Subcutaneous abdominal adipose tissue (tissue), 5 donors: ENCODE results near the gene TVP23B.
"Not testable (repeated sequence)": the region's sequence is repeated elsewhere in the genome, so short reads cannot be mapped to it uniquely, and the experiment has no call there.

ENCODE experiments used
- H3K27ac ChIP-seq: one replicate; pipeline ENCODE4 v1.7.0; 2013; ENCODE audit warnings: low read depth, mild to moderate bottlenecking, inconsistent platforms, low read length, moderate library complexity
- H3K27me3 ChIP-seq, 5 donors: one replicate each; pipeline ENCODE4 v1.7.0; 2013; ENCODE audit warnings: low read length in 5 of 5, inconsistent platforms in 1 of 5; ENCODE audit not compliant: control insufficient read depth in 5 of 5, insufficient read depth in 4 of 5
- H3K36me3 ChIP-seq, 5 donors: one replicate each; pipeline ENCODE4 v1.7.0; 2013; ENCODE audit warnings: low read length in 5 of 5; ENCODE audit not compliant: control insufficient read depth in 5 of 5, insufficient read depth in 5 of 5
- H3K4me1 ChIP-seq, 5 donors: one replicate each; pipeline ENCODE4 v1.7.0; 2013; ENCODE audit warnings: low read length in 5 of 5, mild to moderate bottlenecking in 3 of 5, moderate library complexity in 1 of 5; ENCODE audit not compliant: control insufficient read depth in 5 of 5, insufficient read depth in 5 of 5
- H3K4me3 ChIP-seq, 5 donors: one replicate each; pipeline ENCODE4 v1.7.0; 2013; ENCODE audit warnings: low read length in 5 of 5, low read depth in 1 of 5
- H3K9ac ChIP-seq, 5 donors: one replicate each; pipeline ENCODE4 v1.7.0; 2013; ENCODE audit warnings: low read length in 5 of 5, mild to moderate bottlenecking in 4 of 5, moderate library complexity in 3 of 5
- H3K9me3 ChIP-seq, 5 donors: one replicate each; pipeline ENCODE4 v1.7.0; 2013; ENCODE audit warnings: low read length in 5 of 5; ENCODE audit not compliant: control insufficient read depth in 5 of 5
- donor health status: healthy.
- donor health status: healthy.
- donor health status: healthy.
- donor health status: healthy.
- donor health status: healthy.

Gene TVP23B

DNA sequence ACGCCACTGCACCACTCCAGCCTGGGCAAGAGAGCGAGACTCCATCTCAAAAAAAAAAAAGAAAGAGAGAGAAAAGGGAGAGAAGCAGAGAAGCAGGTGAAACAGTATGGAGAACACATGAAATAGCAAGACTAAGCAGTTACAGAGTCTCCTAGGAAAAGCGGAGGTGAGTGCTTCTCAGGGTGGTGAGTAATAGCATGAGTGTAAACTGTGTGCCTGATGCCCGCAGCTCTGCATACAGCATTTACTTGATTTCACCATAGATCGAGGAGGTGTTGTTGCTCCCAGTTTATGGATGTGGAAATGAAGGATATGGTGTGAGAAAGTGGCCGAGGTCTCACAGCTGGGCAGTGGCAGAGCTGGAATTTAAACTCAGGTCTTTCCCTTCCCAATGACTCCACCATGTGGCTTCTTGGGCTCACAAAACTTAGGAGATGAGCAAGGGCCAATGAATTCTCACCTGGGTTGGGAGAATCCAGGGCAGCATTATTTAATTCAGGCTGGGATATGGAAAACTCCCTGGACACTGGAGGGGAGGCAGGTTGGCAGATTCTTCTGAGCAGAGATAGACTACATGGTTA, 27.1 kb upstream of the TVP23B start:
- H3K4me1 ChIP-seq, H3K36me3 ChIP-seq, H3K27me3 ChIP-seq, H3K27ac ChIP-seq, H3K4me3 ChIP-seq, H3K9me3 ChIP-seq, H3K9ac ChIP-seq: not testable (repeated sequence)

DNA sequence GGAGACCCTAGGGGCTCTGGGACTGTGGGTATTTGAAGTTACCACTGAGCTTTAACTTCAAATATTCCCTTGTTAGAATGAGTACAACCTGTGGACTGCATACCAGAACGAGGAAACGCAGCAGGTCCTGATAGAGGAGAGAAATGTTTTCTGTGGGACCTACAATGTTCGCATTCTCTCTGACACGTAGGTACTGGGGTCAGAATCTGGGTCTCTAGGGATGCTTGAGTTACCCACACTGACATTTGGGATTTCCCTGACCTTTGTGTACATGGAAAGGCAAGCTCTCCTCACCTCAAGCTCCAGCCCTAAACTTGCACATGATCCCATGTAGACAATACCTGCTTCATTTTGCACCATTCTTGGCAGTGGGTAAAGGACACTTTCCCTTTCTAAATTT, 25.0 kb upstream of the TVP23B start:
- H3K9ac ChIP-seq, H3K27me3 ChIP-seq, H3K4me3 ChIP-seq, H3K9me3 ChIP-seq, H3K27ac ChIP-seq, H3K36me3 ChIP-seq, H3K4me1 ChIP-seq: not testable (repeated sequence)

DNA sequence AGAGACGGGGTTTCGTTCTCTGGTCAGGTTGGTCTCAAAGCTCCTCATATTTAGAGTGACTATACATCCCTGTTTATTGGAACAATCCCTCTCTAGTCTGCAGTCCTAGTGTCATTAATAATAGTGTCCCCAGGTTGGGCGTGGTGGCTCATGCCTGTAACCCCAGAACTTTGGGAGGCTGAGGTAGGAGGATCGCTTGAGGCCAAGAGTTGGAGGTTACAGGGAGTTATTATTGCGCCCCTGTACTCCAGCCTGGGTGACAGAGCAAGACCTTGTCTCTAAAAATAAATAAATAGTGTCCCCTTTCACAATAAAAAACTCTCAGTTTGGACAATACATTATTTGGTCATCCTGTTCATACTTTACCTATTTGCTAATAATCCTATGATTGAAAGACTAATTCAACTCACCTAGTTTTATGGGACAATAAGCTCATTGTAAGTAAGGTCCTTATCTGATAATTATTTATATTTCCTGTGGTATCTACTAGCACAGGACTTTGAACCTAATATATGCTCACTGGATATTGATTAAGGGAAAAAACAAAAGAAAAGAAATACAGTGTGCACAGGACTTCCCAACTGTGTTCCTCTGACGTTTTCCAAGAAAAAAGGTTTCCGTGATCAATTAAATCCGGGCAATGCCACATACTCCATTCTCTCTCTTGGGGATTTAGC, 23.5 kb upstream of the TVP23B start:
- H3K9me3 ChIP-seq, H3K27ac ChIP-seq, H3K4me3 ChIP-seq, H3K4me1 ChIP-seq, H3K27me3 ChIP-seq, H3K36me3 ChIP-seq, H3K9ac ChIP-seq: not testable (repeated sequence)

DNA sequence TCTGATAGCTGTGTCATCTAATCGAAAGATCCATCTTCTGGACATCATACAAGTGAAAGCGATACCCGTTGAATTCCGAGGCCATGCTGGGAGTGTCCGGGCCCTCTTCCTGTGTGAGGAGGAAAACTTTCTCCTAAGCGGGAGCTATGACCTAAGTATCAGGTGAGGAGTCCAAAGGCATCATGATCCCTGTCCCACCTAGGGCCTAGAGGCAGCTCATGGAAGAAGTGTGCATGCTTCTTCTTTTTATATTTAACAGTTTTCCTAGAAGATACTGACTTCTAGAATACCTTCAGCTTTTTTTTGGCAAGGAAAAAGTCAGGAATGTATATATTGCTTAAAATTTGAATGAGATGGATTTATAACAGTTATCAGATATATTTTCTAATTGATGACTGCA, 22.6 kb upstream of the TVP23B start:
- H3K27ac ChIP-seq, H3K9ac ChIP-seq, H3K4me1 ChIP-seq, H3K9me3 ChIP-seq, H3K36me3 ChIP-seq, H3K4me3 ChIP-seq, H3K27me3 ChIP-seq: not testable (repeated sequence)

DNA sequence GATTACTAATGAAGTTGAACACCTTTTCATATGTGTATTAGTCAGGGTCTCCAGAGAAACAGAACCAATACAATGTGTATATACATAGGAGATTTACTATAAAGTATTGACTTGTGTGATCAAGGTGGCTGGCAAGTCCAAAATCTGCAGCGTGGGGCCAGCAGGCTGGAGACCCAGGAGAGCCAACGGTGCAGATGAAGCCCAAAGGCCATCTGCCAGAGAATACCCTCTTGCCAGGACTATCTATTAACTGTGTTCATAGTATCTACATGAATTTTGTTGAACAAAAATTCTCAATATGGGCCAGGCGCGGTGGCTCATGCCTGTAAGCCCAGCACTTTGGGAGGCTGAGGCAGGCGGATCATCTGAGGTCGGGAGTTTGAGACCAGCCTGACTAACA, 20.8 kb upstream of the TVP23B start:
- not testable (repeated sequence) for H3K4me1 ChIP-seq, H3K9me3 ChIP-seq, H3K36me3 ChIP-seq, H3K27me3 ChIP-seq, H3K9ac ChIP-seq, H3K4me3 ChIP-seq, H3K27ac ChIP-seq

DNA sequence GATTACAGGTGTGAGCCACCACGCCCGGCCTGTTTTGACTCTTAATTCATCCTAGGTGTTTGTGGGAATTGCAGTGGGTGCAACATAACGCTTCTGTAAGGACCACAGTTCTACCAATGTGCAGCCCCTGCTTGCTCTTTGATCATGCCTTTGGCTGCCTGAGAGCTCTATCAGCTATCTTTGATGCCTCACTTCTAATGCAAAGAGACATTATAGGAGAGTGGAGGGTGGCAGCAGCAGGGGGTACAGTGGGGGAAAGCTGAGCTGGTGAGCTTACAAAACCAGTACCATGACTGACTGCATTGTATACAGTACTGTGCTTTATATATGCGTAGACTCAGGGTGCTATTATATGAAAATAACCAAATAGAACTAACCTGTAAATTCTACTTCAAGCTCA, 10.4 kb upstream of the TVP23B start:
- not testable (repeated sequence) for H3K36me3 ChIP-seq, H3K4me3 ChIP-seq, H3K27me3 ChIP-seq, H3K27ac ChIP-seq, H3K9ac ChIP-seq, H3K9me3 ChIP-seq, H3K4me1 ChIP-seq

DNA sequence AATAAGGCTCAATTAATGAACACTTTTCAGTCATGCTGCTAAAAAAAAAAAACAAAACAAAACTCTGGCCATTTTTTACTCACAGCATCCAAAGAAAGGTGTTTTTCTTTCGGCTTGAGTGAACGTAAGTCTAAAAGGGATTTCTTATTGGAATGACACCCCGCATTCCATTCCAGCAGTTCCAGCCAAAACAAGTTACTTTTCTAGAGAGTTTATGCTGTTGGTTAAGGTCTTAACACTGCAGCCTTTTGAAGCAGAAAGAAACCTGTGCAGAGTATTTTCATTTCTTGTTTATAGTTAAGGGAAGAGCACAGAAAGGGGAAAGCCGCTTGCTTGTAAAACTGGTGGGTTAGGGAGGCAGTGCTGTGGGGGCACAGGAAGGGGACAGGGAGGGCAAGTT, 9.9 kb upstream of the TVP23B start:
- not testable (repeated sequence) for H3K27me3 ChIP-seq, H3K27ac ChIP-seq, H3K4me1 ChIP-seq, H3K4me3 ChIP-seq, H3K9ac ChIP-seq, H3K36me3 ChIP-seq, H3K9me3 ChIP-seq

DNA sequence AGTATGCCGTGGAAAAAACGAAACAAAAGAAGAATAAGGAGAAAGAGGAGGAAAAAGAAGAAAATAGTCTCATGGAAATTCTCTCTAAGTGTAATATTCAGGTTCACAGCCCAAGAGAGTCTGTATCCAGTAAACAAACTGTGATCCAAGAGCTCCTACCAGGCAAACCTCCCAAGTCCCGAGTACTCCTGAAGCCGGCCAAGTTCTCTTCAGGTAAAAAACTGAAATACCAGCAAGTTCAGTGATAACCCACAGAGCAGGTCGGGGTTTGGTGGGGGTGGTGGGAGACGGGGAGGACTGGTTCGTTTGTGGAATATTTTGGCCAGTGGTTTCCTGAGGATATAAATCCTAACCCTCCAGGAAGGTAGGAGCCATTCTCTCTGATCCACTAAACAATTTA, 8.5 kb upstream of the TVP23B start:
- Histone ChIP-seq H3K9ac (no peak overlapping the region), H3K27ac (no peak overlapping the region), H3K36me3 (no peaks in the 10 kb centered on the region)

DNA sequence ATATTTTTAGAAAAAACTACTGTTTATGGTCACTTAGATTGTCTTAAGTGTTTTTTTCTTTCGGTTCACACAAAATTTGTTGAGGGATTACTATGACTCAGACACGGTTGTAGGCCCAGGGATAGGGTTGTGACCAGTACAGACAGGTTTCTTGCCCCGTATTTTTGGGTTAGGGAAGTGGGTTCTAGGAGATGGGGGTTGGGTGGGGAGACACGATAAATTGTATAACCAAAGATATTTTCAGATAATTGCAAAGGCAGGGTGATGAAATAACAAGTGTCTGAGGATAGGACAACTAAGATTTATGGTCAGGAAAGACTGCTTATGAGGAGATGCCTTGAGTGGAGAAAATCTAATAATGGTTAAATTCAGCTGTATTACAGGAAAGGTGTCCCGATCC, 822 bp downstream of the TVP23B start:
- Histone ChIP-seq H3K4me3 (peak overlapping the region in 3 of 5 donors; percentile 57 to 65 (median 61)), H3K9ac (peak overlapping the region in 1 of 5 donors; percentile 68)
- not testable (repeated sequence) for H3K36me3 ChIP-seq, H3K27ac ChIP-seq, H3K4me1 ChIP-seq, H3K9me3 ChIP-seq, H3K27me3 ChIP-seq

More for the DNA sequence above, 8.5 kb upstream of the TVP23B start:
- no peaks in the 10 kb centered on the region for H3K9me3 ChIP-seq
- H3K4me3 ChIP-seq = no peak overlapping the region
- no peaks in the 10 kb centered on the region for H3K27me3 ChIP-seq
- H3K4me1 ChIP-seq = no peaks in the 10 kb centered on the region

DNA sequence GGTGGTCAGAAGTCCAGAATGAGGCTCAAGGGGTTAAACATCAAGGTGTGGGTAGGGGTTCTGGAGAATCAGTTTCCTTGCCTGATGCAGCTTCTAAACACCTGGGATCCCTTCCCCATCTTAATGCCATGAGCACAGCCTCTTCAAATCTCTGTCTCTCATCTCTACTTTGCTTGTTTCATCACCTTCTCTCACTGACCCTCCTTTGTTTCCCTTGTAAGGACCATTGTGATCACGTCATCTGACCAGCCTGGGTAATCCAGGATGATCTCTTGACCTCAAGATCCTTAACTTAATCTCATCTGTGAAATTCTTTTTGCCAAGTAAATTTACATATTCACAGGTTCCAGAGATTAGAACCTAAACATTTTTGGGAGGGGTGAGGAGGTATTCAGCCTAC, 5.0 kb downstream of the TVP23B start:
- H3K9me3 ChIP-seq, H3K27ac ChIP-seq, H3K36me3 ChIP-seq, H3K4me3 ChIP-seq, H3K27me3 ChIP-seq, H3K9ac ChIP-seq, H3K4me1 ChIP-seq: not testable (repeated sequence)

DNA sequence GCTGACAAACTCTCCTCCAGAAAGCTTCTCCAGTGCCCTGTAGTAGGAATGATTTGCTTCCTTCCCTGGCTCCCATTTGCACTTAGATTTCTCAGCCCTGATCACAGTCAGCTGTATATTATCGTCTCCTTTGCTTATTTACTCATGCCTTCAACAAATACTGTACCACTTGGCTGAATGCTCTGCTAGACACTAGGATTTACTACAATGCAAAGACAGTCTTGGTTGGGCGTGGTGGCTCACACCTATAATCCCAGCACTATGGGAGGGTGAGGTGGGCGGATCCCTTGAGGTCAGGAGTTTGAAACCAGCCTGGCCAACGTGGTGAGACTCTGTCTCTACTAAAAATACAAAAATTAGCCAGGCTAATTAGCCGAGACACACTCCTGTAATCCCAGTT, 5.9 kb downstream of the TVP23B start:
- H3K4me3 ChIP-seq, H3K27ac ChIP-seq, H3K9ac ChIP-seq, H3K4me1 ChIP-seq, H3K36me3 ChIP-seq, H3K9me3 ChIP-seq, H3K27me3 ChIP-seq: not testable (repeated sequence)
